ENCODE results near the gene PTPRN2. TPM values are rescaled to one million over a fixed set of nuclear protein-coding genes. Genes with fewer than 3 reads are reported as not detected.

PTPRN2 gene
- total and polyA plus RNA-seq, 2 of the 8 experiments (the other 6 are each of a cell fraction or from before 2014, with no cell fraction given), result 2.6 to 4.5 TPM

- H2BK5ac ChIP-seq (ENCODE audit: low read depth, low read length), result no peak overlapping the region
- 70% methylated on average over 11 of the region's 16 CpGs; no CpG with 5 or more reads in 1 of the 2 experiments for WGBS, 2 experiments (ENCODE audit: extremely low coverage in 1 of 2, insufficient coverage in 1 of 2, insufficient read length in 1 of 2, insufficient replicate concordance in 2 of 2, low coverage in 1 of 2, low lambda C conversion rate in 2 of 2, missing lambda C conversion rate in 1 of 2)
- H3K14ac ChIP-seq (ENCODE audit: insufficient read length), result no peak overlapping the region
- no peaks in the 10 kb centered on the region for H3K23me2 ChIP-seq (ENCODE audit: low read depth, low read length)
- H3K18ac ChIP-seq (ENCODE audit: extremely low read depth, low read length), result no peak overlapping the region
- H3K4me1 ChIP-seq (replicated peaks in 1 of 4; ENCODE audit: control insufficient read depth in 3 of 4, insufficient read depth in 4 of 4, low read length in 3 of 4), result peaks cover 0 to 3% (median 0%) of the 10 kb centered on the region in 4 experiments; a peak in 1 of 7 replicates
- H3K56ac ChIP-seq (replicated peaks; ENCODE audit: insufficient read length, low read depth, low read length), result no peak overlapping the region
- H3K79me1 ChIP-seq (ENCODE audit: low read depth, low read length), result no peaks in the 10 kb centered on the region
- H4K8ac ChIP-seq (ENCODE audit: extremely low read depth, insufficient read depth, low read length), result no peak overlapping the region
- H3K23ac ChIP-seq (ENCODE audit: insufficient read length), result no peak overlapping the region
- H3K27me3 ChIP-seq (replicated peaks in 1 of 4; ENCODE audit: control insufficient read depth in 3 of 4, extremely low read depth in 1 of 4, insufficient read depth in 3 of 4, low read length in 3 of 4), result no peaks in the 10 kb centered on the region
- H3K9me3 ChIP-seq (ENCODE audit: insufficient read depth in 2 of 2, low read depth in 1 of 2, low read length in 1 of 2), result peaks cover 26 to 78% of the 10 kb centered on the region in 2 experiments; a peak in 3 of 4 replicates
- H4K5ac ChIP-seq (ENCODE audit: insufficient read length, low read depth, low read length), result no peak overlapping the region
- H3K4me2 ChIP-seq (ENCODE audit: insufficient read depth in 1 of 2, low read depth in 2 of 2, low read length in 2 of 2), result no peak overlapping the region
- H2AFZ ChIP-seq (ENCODE audit: low read length), result no peak overlapping the region
- H3K27ac ChIP-seq (ENCODE audit: low read depth, low read length), result no peak overlapping the region
- no peak overlapping the region for H2BK120ac ChIP-seq (replicated peaks; ENCODE audit: low read depth, low read length)
- no peak overlapping the region for H2BK20ac ChIP-seq (ENCODE audit: low read length)
- ChIA-PET CTCF (ENCODE audit: partially characterized antibody) (interaction anchor here (0.5 kb wide), 1 partner anchor 104 kb away, joined by 3 read pairs; no protein-coding TSS in a partner anchor), POLR2A (ENCODE audit: partially characterized antibody) (no interaction called here)
- TF ChIP-seq JUND (IDR thresholded peaks at IDR 0.05; ENCODE audit: low read length) (peak; percentile 78; the same call in 1 of the 2 replicates), SIN3A (conservative IDR thresholded peaks at IDR 0.05 in 1 of 2, IDR thresholded peaks at IDR 0.05 in 1 of 2; ENCODE audit: low read depth in 1 of 2, low read length in 2 of 2) (no peak), NANOG (IDR thresholded peaks at IDR 0.05; ENCODE audit: insufficient read depth, low read depth, low read length, poor library complexity, severe bottlenecking) (no peak)
- no peak overlapping the region for H3K4ac ChIP-seq (replicated peaks; ENCODE audit: insufficient read length, low read depth, low read length)
- FAIRE-seq (no peak), DNase-seq (ENCODE audit: low read depth in 1 of 2, low spot score in 2 of 2) (peak in 1 of 2 experiments; percentile 45)
- no peak overlapping the region for H3K4me3 ChIP-seq (ENCODE audit: extremely low read depth in 1 of 4, insufficient read depth in 2 of 4, low read depth in 3 of 4, low read length in 4 of 4)
- H2BK12ac ChIP-seq (ENCODE audit: low read depth, low read length), result no peak overlapping the region
- H2BK15ac ChIP-seq (ENCODE audit: low read length), result no peak overlapping the region
- H4K91ac ChIP-seq (replicated peaks; ENCODE audit: insufficient read length, low read length), result no peak overlapping the region
- H3K79me2 ChIP-seq (ENCODE audit: control insufficient read depth in 1 of 2, insufficient read depth in 2 of 2, low read length in 2 of 2), result no peaks in the 10 kb centered on the region
- H4K20me1 ChIP-seq (replicated peaks in 1 of 2; ENCODE audit: control insufficient read depth in 1 of 2, insufficient read depth in 2 of 2, low read length in 2 of 2), result no peaks in the 10 kb centered on the region
- H3K36me3 ChIP-seq (ENCODE audit: control insufficient read depth in 2 of 4, insufficient read depth in 4 of 4, low read length in 3 of 4), result no peaks in the 10 kb centered on the region
- H3K9ac ChIP-seq (replicated peaks in 1 of 4; ENCODE audit: extremely low read depth in 1 of 4, low read depth in 3 of 4, low read length in 3 of 4), result no peak overlapping the region
- no peak overlapping the region for H2AK5ac ChIP-seq (ENCODE audit: low read depth, low read length)
Measured at GRCh38 chr7:158111049-158111751, 476.4 kb downstream of the PTPRN2 start.

Measured in H1 (cell line).